MCF 10A (cell line): ENCODE results near the gene D2HGDH. TPM values are rescaled to one million over a fixed set of nuclear protein-coding genes. Genes with fewer than 3 reads are reported as not detected.
A peak's percentile ranks its signal among the peaks of the same experiment; 100 is the strongest.

Experiments used
- BruUV-seq: library from RNA; stranded (reverse); fragments of 400-500 nt; replicated peaks from 2 replicates; lab custom pipeline; 2021; lab: Mats Ljungman, UMichigan
- CTCF ChIA-PET: fragments of 300-600 bp; sonication (Branson Sonifier 250); formaldehyde crosslinking; extraction: SDS; loops from one replicate; lab custom pipeline; 2021; ENCODE audit warnings: antibody characterized with exemption, inconsistent platforms; lab: Yijun Ruan, JAX
- POLR2A ChIA-PET: fragments of 300-600, 350-650 bp; sonication (Branson Sonifier 250); formaldehyde crosslinking; extraction: SDS; loops from one replicate; lab custom pipeline; 2020; ENCODE audit warnings: antibody characterized with exemption, inconsistent platforms; lab: Yijun Ruan, JAX
- DNase-seq: peaks from one replicate; pipeline ENCODE4 v3.0.0-alpha.2; 2018; ENCODE audit not compliant: unreplicated experiment
- H3K27ac Mint-ChIP-seq: one replicate; pipeline ENCODE4 v1.8.0; 2022; ENCODE audit warnings: mild to moderate bottlenecking, low read depth, mixed read lengths; ENCODE audit not compliant: unreplicated experiment
- H3K27me3 Mint-ChIP-seq: one replicate; pipeline ENCODE4 v1.8.0; 2022; ENCODE audit warnings: mixed read lengths; ENCODE audit not compliant: insufficient read depth, unreplicated experiment
- H3K36me3 Mint-ChIP-seq: one replicate; pipeline ENCODE4 v1.8.0; 2022; ENCODE audit warnings: mild to moderate bottlenecking, moderate library complexity, mixed read lengths; ENCODE audit not compliant: insufficient read depth, unreplicated experiment
- H3K4me1 Mint-ChIP-seq: one replicate; pipeline ENCODE4 v1.8.0; 2022; ENCODE audit warnings: mixed read lengths; ENCODE audit not compliant: insufficient read depth, unreplicated experiment
- H3K4me3 Mint-ChIP-seq: one replicate; pipeline ENCODE4 v1.8.0; 2022; ENCODE audit warnings: mild to moderate bottlenecking, moderate library complexity, mixed read lengths; ENCODE audit not compliant: unreplicated experiment
- H3K9me3 Mint-ChIP-seq: one replicate; pipeline ENCODE4 v1.8.0; 2022; ENCODE audit warnings: mixed read lengths; ENCODE audit not compliant: unreplicated experiment
- intact Hi-C: fragments of 100-400 bp; cut with micrococcal nuclease; formaldehyde crosslinking; loops from 2 replicates; pipeline ENCODE4 v1.14.1; 2022
- total RNA-seq: library from RNA; stranded (reverse); gene quantifications from 2 replicates; pipeline ENCODE4 v1.2.3, GENCODE V29; 2022
- TF ChIP-seq, protein P1 (sequence below): fragments of 200-600 bp; IDR thresholded peaks from one replicate; pipeline ENCODE4 v1.8.0; 2022; ENCODE audit warnings: antibody characterized with exemption, mild to moderate bottlenecking; ENCODE audit not compliant: unreplicated experiment

The D2HGDH gene
- total RNA-seq, 1 experiment from 2014 or later = 41.5 TPM

- Mint-ChIP-seq H3K4me1 (no peaks in the 10 kb centered on the region), H3K9me3 (no peaks in the 10 kb centered on the region), H3K36me3 (peaks cover 51% of the 10 kb centered on the region), H3K27me3 (no peaks in the 10 kb centered on the region), H3K4me3 (no peak overlapping the region), H3K27ac (no peak overlapping the region)
- intact Hi-C loops = no loop called here
- TF ChIP-seq, protein P1, sequence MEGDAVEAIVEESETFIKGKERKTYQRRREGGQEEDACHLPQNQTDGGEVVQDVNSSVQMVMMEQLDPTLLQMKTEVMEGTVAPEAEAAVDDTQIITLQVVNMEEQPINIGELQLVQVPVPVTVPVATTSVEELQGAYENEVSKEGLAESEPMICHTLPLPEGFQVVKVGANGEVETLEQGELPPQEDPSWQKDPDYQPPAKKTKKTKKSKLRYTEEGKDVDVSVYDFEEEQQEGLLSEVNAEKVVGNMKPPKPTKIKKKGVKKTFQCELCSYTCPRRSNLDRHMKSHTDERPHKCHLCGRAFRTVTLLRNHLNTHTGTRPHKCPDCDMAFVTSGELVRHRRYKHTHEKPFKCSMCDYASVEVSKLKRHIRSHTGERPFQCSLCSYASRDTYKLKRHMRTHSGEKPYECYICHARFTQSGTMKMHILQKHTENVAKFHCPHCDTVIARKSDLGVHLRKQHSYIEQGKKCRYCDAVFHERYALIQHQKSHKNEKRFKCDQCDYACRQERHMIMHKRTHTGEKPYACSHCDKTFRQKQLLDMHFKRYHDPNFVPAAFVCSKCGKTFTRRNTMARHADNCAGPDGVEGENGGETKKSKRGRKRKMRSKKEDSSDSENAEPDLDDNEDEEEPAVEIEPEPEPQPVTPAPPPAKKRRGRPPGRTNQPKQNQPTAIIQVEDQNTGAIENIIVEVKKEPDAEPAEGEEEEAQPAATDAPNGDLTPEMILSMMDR = no peak
- POLR2A ChIA-PET = interaction anchor here (0.6 kb wide), 1 partner anchor 46 kb away, joined by 3 read pairs; no protein-coding TSS in a partner anchor
- CTCF ChIA-PET = no interaction called here
- no TSS peak for BruUV-seq
- no peak for DNase-seq
Observed at GRCh38 chr2:241752253-241752652, 17.8 kb downstream of the D2HGDH start.

- POLR2A ChIA-PET = no interaction called here
- BruUV-seq = no TSS peak
- peaks cover 51% of the 10 kb centered on the region for H3K36me3 Mint-ChIP-seq
- CTCF ChIA-PET = no interaction called here
- H3K4me3 Mint-ChIP-seq = no peak overlapping the region
- peak overlapping the region; percentile 63 for H3K27ac Mint-ChIP-seq
- H3K27me3 Mint-ChIP-seq = no peaks in the 10 kb centered on the region
- intact Hi-C loops = no loop called here
- H3K9me3 Mint-ChIP-seq = no peaks in the 10 kb centered on the region
- DNase-seq = no peak
- no peaks in the 10 kb centered on the region for H3K4me1 Mint-ChIP-seq
- TF ChIP-seq, protein P1 = no peak
Observed at GRCh38 chr2:241752689-241753276, 18.4 kb downstream of the D2HGDH start.

DNA sequence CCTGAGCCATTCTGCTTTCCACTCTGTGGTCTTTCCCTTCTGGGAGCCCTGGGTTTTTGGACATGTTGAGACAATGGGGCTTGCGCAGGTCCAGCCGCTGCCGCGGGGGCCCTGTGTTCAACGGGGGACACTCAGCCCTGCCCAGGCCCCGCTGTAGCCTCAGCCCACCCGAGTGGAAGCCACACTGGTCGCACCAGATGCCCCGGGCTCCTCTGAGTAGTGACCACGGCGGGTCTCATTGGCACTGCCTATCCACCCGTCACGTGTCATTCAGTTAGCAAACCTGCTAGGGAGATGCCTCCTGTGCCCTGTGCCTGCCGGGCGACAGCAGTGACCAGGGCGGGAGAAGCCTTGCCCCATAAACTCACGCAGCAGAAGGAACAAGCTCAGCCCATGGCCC lies 19.1 kb downstream of the D2HGDH start:
- ChIA-PET CTCF (no interaction called here), POLR2A (no interaction called here)
- peaks cover 56% of the 10 kb centered on the region for H3K36me3 Mint-ChIP-seq
- intact Hi-C loops = no loop called here
- DNase-seq = no peak
- peak overlapping the region; percentile 63 for H3K27ac Mint-ChIP-seq
- BruUV-seq = no TSS peak
- H3K4me3 Mint-ChIP-seq = no peak overlapping the region
- no peaks in the 10 kb centered on the region for H3K9me3 Mint-ChIP-seq
- TF ChIP-seq, protein P1 = no peak
- no peaks in the 10 kb centered on the region for H3K4me1 Mint-ChIP-seq
- H3K27me3 Mint-ChIP-seq = no peaks in the 10 kb centered on the region

GRCh38 chr2:241754042-241754441 lies 19.6 kb downstream of the D2HGDH start:
- Mint-ChIP-seq H3K36me3 (peaks cover 56% of the 10 kb centered on the region), H3K9me3 (no peaks in the 10 kb centered on the region), H3K4me3 (no peak overlapping the region), H3K27me3 (no peaks in the 10 kb centered on the region), H3K4me1 (no peaks in the 10 kb centered on the region), H3K27ac (peak overlapping the region; percentile 63)
- intact Hi-C loops = no loop called here
- TF ChIP-seq, protein P1 = no peak
- BruUV-seq = no TSS peak
- ChIA-PET CTCF (no interaction called here), POLR2A (no interaction called here)
- no peak for DNase-seq
